Hepatocyte (in vitro differentiated cells): Measurements from ENCODE around the gene CCNF. TPM values are rescaled to one million over a fixed set of nuclear protein-coding genes. Genes with fewer than 3 reads are reported as not detected.

Source experiments
- DNase-seq: peaks from one replicate; pipeline ENCODE4 v3.0.0-alpha.2; 2016; ENCODE audit warnings: low spot score
- H2AFZ ChIP-seq: fragments of 200-600 bp; sonication (generic); 2 replicates; pipeline ENCODE4 v1.6.0; 2016; ENCODE audit warnings: antibody characterized with exemption, mild to moderate bottlenecking
- H3K27ac ChIP-seq: fragments of 200-600 bp; sonication (generic); 2 replicates; pipeline ENCODE4 v1.5.1; 2016; ENCODE audit warnings: mild to moderate bottlenecking
- H3K27me3 ChIP-seq: fragments of 200-600 bp; sonication (generic); 2 replicates; pipeline ENCODE4 v1.6.1; 2016
- H3K36me3 ChIP-seq: fragments of 200-600 bp; sonication (generic); replicated peaks from 2 replicates; pipeline ENCODE4 v1.5.1; 2016; ENCODE audit warnings: low read depth; ENCODE audit not compliant: insufficient read depth
- H3K4me1 ChIP-seq: fragments of 200-600 bp; sonication (generic); 2 replicates; pipeline ENCODE4 v1.5.1; 2016; ENCODE audit warnings: mild to moderate bottlenecking, moderate library complexity; ENCODE audit not compliant: insufficient read depth
- H3K4me2 ChIP-seq: fragments of 200-600 bp; sonication (generic); 2 replicates; pipeline ENCODE4 v1.6.0; 2016
- H3K4me3 ChIP-seq: fragments of 200-600 bp; sonication (generic); 2 replicates; pipeline ENCODE4 v1.5.1; 2016; ENCODE audit warnings: mild to moderate bottlenecking
- H3K79me2 ChIP-seq: fragments of 200-600 bp; sonication (generic); 2 replicates; pipeline ENCODE4 v1.6.0; 2017; ENCODE audit warnings: mild to moderate bottlenecking
- H3K9me2 ChIP-seq: fragments of 200-600 bp; sonication (generic); replicated peaks from 2 replicates; pipeline ENCODE4 v1.6.0; 2017; ENCODE audit warnings: mild to moderate bottlenecking; ENCODE audit not compliant: insufficient read depth
- H3K9me3 ChIP-seq: fragments of 200-600 bp; sonication (generic); 2 replicates; pipeline ENCODE4 v1.5.1; 2016; ENCODE audit warnings: low read depth, mild to moderate bottlenecking
- H4K20me1 ChIP-seq: fragments of 200-600 bp; sonication (generic); 2 replicates; pipeline ENCODE4 v1.6.0; 2016; ENCODE audit warnings: mild to moderate bottlenecking; ENCODE audit not compliant: insufficient read depth, poor library complexity, severe bottlenecking
- EZH2 ChIP-seq: fragments of 200-600 bp; sonication (generic); IDR thresholded peaks from 2 replicates; pipeline ENCODE4 v1.6.1; 2016; ENCODE audit warnings: antibody characterized with exemption, mild to moderate bottlenecking, borderline replicate concordance
- EZH2phosphoT487 ChIP-seq: fragments of 200-600 bp; sonication (generic); IDR thresholded peaks from one replicate; pipeline ENCODE4 v1.6.1; 2018; ENCODE audit warnings: antibody characterized with exemption, mild to moderate bottlenecking, low read depth, moderate library complexity; ENCODE audit not compliant: unreplicated experiment, severe bottlenecking
- WGBS: methylation state at CpG from one replicate; pipeline ENCODE4 v1.1.6; 2016; ENCODE audit warnings: low lambda C conversion rate; ENCODE audit errors: missing lambda C conversion rate; 5-methylcytosine and 5-hydroxymethylcytosine counted together
- polyA plus RNA-seq: library from polyadenylated mRNA; unstranded; fragments of >200 nt; fragmentation: Nextera tagmentation; extraction: Ambion mirVana; gene quantifications from 2 replicates; pipeline ENCODE4 v1.2.1, GENCODE V29; 2016
- total RNA-seq: library from RNA; depleted of rRNA; stranded (reverse); fragments of >200 nt; gene quantifications from 2 replicates; pipeline ENCODE4 v1.2.3, GENCODE V29; 2014
- TF ChIP-seq, protein P1 (sequence below): fragments of 200-600 bp; sonication (generic); IDR thresholded peaks from 2 replicates; pipeline ENCODE4 v1.5.1; 2016; ENCODE audit warnings: antibody characterized with exemption, mild to moderate bottlenecking; ENCODE audit not compliant: poor library complexity

CCNF gene
- total and polyA plus RNA-seq, 2 experiments from 2014 or later: 4.7 to 6.5 TPM

- Histone ChIP-seq H3K4me3 (no peak overlapping the region), H3K27me3 (no peaks in the 10 kb centered on the region), H4K20me1 (no peaks in the 10 kb centered on the region), H3K4me2 (no peak overlapping the region), H2AFZ (no peak overlapping the region), H3K4me1 (no peaks in the 10 kb centered on the region), H3K9me3 (no peaks in the 10 kb centered on the region), H3K9me2 (no peaks in the 10 kb centered on the region), H3K36me3 (no peaks in the 10 kb centered on the region), H3K79me2 (no peaks in the 10 kb centered on the region), H3K27ac (no peak overlapping the region)
- DNase-seq: no peak
- WGBS: 96% methylated on average over 18 of the region's 18 CpGs
- TF ChIP-seq EZH2 (no peak), EZH2phosphoT487 (no peak)
- TF ChIP-seq, protein P1, sequence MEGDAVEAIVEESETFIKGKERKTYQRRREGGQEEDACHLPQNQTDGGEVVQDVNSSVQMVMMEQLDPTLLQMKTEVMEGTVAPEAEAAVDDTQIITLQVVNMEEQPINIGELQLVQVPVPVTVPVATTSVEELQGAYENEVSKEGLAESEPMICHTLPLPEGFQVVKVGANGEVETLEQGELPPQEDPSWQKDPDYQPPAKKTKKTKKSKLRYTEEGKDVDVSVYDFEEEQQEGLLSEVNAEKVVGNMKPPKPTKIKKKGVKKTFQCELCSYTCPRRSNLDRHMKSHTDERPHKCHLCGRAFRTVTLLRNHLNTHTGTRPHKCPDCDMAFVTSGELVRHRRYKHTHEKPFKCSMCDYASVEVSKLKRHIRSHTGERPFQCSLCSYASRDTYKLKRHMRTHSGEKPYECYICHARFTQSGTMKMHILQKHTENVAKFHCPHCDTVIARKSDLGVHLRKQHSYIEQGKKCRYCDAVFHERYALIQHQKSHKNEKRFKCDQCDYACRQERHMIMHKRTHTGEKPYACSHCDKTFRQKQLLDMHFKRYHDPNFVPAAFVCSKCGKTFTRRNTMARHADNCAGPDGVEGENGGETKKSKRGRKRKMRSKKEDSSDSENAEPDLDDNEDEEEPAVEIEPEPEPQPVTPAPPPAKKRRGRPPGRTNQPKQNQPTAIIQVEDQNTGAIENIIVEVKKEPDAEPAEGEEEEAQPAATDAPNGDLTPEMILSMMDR: no peak
These were observed 22.6 kb downstream of the CCNF start for GRCh38 chr16:2451851-2452320.

- no peak for TF ChIP-seq EZH2phosphoT487
- WGBS: 98% methylated on average over 8 of the region's 8 CpGs
- H3K4me1 ChIP-seq: no peaks in the 10 kb centered on the region
- no peaks in the 10 kb centered on the region for H3K9me3 ChIP-seq
- no peak for DNase-seq
- H3K27ac ChIP-seq: no peak overlapping the region
- H3K4me3 ChIP-seq: no peak overlapping the region
- no peaks in the 10 kb centered on the region for H3K27me3 ChIP-seq
- H3K79me2 ChIP-seq: no peaks in the 10 kb centered on the region
- no peak overlapping the region for H2AFZ ChIP-seq
- no peak overlapping the region for H3K4me2 ChIP-seq
- no peaks in the 10 kb centered on the region for H4K20me1 ChIP-seq
- H3K36me3 ChIP-seq: no peaks in the 10 kb centered on the region
- H3K9me2 ChIP-seq: no peaks in the 10 kb centered on the region
These were observed 23.4 kb downstream of the CCNF start for GRCh38 chr16:2452650-2453049.

DNA sequence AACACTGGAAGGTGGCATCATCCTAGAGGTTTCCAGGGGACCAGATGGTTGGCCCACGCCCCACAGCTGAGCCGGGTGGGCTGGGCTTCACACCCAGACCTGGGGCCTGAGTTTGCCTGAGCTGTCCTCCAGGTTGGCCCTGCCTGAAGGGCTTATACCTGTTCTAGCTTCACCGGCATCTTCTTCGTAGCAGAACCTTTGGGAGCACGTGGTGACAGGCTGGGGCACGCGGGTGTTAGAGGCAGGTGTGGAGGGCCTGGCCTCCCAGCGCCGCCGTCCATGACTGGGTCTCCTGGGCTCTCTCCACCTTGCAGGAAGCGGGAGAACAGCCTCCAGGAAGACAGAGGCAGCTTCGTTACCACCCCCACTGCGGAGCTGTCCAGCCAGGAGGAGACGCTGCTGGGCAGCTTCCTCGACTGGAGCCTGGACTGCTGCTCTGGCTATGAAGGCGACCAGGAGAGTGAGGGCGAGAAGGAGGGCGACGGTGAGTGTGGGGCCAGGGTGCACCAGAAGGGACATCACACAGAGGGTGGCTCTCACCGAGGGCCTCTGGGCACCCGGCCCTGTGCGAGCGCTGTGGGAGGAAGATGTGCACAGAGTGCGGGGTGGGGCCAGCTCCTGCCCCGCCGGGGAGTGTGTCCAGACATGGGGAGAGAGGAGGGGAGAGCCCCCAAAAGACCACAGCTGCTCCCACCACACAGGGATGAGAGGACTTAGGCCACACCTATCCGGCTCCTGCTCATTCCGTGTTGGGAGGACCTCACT lies 26.0 kb downstream of the CCNF start:
- 97% methylated on average over 28 of the region's 28 CpGs for WGBS
- H4K20me1 ChIP-seq: no peaks in the 10 kb centered on the region
- H3K9me3 ChIP-seq: no peaks in the 10 kb centered on the region
- no peak overlapping the region for H3K4me3 ChIP-seq
- no peaks in the 10 kb centered on the region for H3K36me3 ChIP-seq
- no peak overlapping the region for H2AFZ ChIP-seq
- no peak for TF ChIP-seq EZH2phosphoT487
- TF ChIP-seq, protein P1: no peak
- TF ChIP-seq EZH2: no peak
- no peaks in the 10 kb centered on the region for H3K79me2 ChIP-seq
- H3K27me3 ChIP-seq: no peaks in the 10 kb centered on the region
- H3K4me2 ChIP-seq: no peak overlapping the region
- no peaks in the 10 kb centered on the region for H3K9me2 ChIP-seq
- no peak for DNase-seq
- peaks cover 7% of the 10 kb centered on the region for H3K4me1 ChIP-seq
- no peak overlapping the region for H3K27ac ChIP-seq

GRCh38 chr16:2456551-2457153 lies 27.4 kb downstream of the CCNF start:
- Histone ChIP-seq H3K27ac (no peak overlapping the region), H3K79me2 (no peaks in the 10 kb centered on the region), H4K20me1 (no peaks in the 10 kb centered on the region), H3K4me1 (peaks cover 7% of the 10 kb centered on the region), H3K4me3 (no peak overlapping the region), H3K9me3 (no peaks in the 10 kb centered on the region), H3K4me2 (no peak overlapping the region), H3K27me3 (no peaks in the 10 kb centered on the region), H3K36me3 (no peaks in the 10 kb centered on the region), H2AFZ (no peak overlapping the region), H3K9me2 (no peaks in the 10 kb centered on the region)
- DNase-seq: no peak
- WGBS: 95% methylated on average over 21 of the region's 21 CpGs
- TF ChIP-seq, protein P1: no peak
- TF ChIP-seq EZH2phosphoT487 (no peak), EZH2 (no peak)
